Endothelial cell of umbilical vein (primary cell): Measurements from ENCODE around the gene RPL39L. TPM values are rescaled to one million over a fixed set of nuclear protein-coding genes. Genes with fewer than 3 reads are reported as not detected.

Experiments
- BruUV-seq: library from RNA; stranded (reverse); fragments of 400-500 nt; replicated peaks from 2 replicates; lab custom pipeline; 2021; lab: Mats Ljungman, UMichigan
- CTCF ChIA-PET: fragments of 300-600, 350-600 bp; sonication (Branson Sonifier 250); formaldehyde crosslinking; loops from one replicate; lab custom pipeline; 2021; ENCODE audit warnings: antibody characterized with exemption, inconsistent platforms; lab: Charles Lee
- POLR2A ChIA-PET: fragments of 300-600, 350-600 bp; sonication (Branson Sonifier 250); formaldehyde crosslinking; loops from one replicate; lab custom pipeline; 2021; ENCODE audit warnings: antibody characterized with exemption, inconsistent platforms; lab: Charles Lee
- DNase-seq: peaks from one replicate; pipeline ENCODE4 v3.0.0-alpha.2; 2011; ENCODE audit warnings: low read depth, low spot score
- FAIRE-seq: peaks from 2 replicates; lab custom pipeline; 2011; peaks lifted over from hg19 to GRCh38; lab: Jason Lieb, UNC
- H2AFZ ChIP-seq: 2 replicates; pipeline ENCODE4 v1.6.0; 2012; ENCODE audit warnings: low read depth, low read length, control low read depth, inconsistent platforms
- H3K27ac ChIP-seq: 2 replicates; pipeline ENCODE4 v1.5.1; 2011; ENCODE audit warnings: low read depth, mild to moderate bottlenecking, control low read depth, low read length, moderate library complexity; ENCODE audit not compliant: insufficient read depth
- H3K27me3 ChIP-seq, 2 experiments: 2 replicates each; pipeline versions ENCODE4 v1.6.0 to v1.6.1; 2011; ENCODE audit warnings: low read length in 2 of 2, mixed read lengths in 1 of 2; ENCODE audit not compliant: control insufficient read depth in 2 of 2, insufficient read depth in 2 of 2
- H3K36me3 ChIP-seq, 2 experiments: 2 replicates in 1 of 2; 3 replicates in 1 of 2; pipeline ENCODE4 v1.5.1; 2011; ENCODE audit warnings: low read length in 2 of 2, mild to moderate bottlenecking in 1 of 2, moderate library complexity in 1 of 2; ENCODE audit not compliant: control insufficient read depth in 2 of 2, insufficient read depth in 2 of 2; ENCODE audit errors: extremely low read depth in 1 of 2
- H3K4me1 ChIP-seq: 3 replicates; pipeline ENCODE4 v1.5.1; 2011; ENCODE audit warnings: mild to moderate bottlenecking, low read length; ENCODE audit not compliant: control insufficient read depth, insufficient read depth; ENCODE audit errors: extremely low read depth
- H3K4me2 ChIP-seq: 2 replicates; pipeline ENCODE4 v1.6.1; 2011; ENCODE audit warnings: low read length, control low read depth, mixed read lengths; ENCODE audit not compliant: insufficient read depth
- H3K4me3 ChIP-seq, 3 experiments: fragments of 200-600 bp in 1 of 3; sonication (generic), shearing (Covaris generic) in 1 of 3; replicated peaks in 1 of 3; 2 replicates each; pipeline ENCODE4 v1.5.1; 2011 to 2016; ENCODE audit warnings: control low read depth in 3 of 3, low read length in 3 of 3, mild to moderate bottlenecking in 2 of 3, inconsistent platforms in 1 of 3, low read depth in 1 of 3, moderate library complexity in 1 of 3; ENCODE audit not compliant: insufficient read depth in 1 of 3
- H3K79me2 ChIP-seq: 2 replicates; pipeline ENCODE4 v1.6.0; 2012; ENCODE audit warnings: low read length, inconsistent platforms; ENCODE audit not compliant: control insufficient read depth, insufficient read depth
- H3K9ac ChIP-seq: replicated peaks from 2 replicates; pipeline ENCODE3; 2011; ENCODE audit warnings: low read length, control low read depth; ENCODE audit not compliant: insufficient read depth; ENCODE audit errors: extremely low read depth
- H3K9me1 ChIP-seq: replicated peaks from 3 replicates; pipeline ENCODE4 v1.6.0; 2011; ENCODE audit warnings: mild to moderate bottlenecking, low read length; ENCODE audit not compliant: control insufficient read depth, insufficient read depth; ENCODE audit errors: extremely low read depth
- H3K9me3 ChIP-seq: replicated peaks from 2 replicates; pipeline ENCODE4 v1.5.1; 2012; ENCODE audit warnings: low read length, inconsistent platforms; ENCODE audit not compliant: control insufficient read depth, insufficient read depth
- H4K20me1 ChIP-seq: replicated peaks from 2 replicates; pipeline ENCODE3; 2011; ENCODE audit warnings: mild to moderate bottlenecking, low read length; ENCODE audit not compliant: control insufficient read depth, insufficient read depth; ENCODE audit errors: extremely low read depth
- EZH2 ChIP-seq: IDR thresholded peaks from 2 replicates; pipeline ENCODE4 v1.6.1; 2012; ENCODE audit warnings: borderline replicate concordance, low read depth, mild to moderate bottlenecking, moderate library complexity, low read length, inconsistent platforms; ENCODE audit not compliant: severe bottlenecking
- FOS ChIP-seq: IDR thresholded peaks from 2 replicates; pipeline ENCODE4 v1.6.1; 2011; ENCODE audit warnings: mild to moderate bottlenecking, low read length, moderate library complexity, borderline replicate concordance; ENCODE audit not compliant: insufficient read depth
- GATA2 ChIP-seq: IDR thresholded peaks from 2 replicates; pipeline ENCODE4 v1.7.0; 2011; ENCODE audit warnings: low read depth, mild to moderate bottlenecking, moderate library complexity, mixed read lengths, low read length; ENCODE audit not compliant: insufficient read length, insufficient read depth
- JUN ChIP-seq: IDR thresholded peaks from 2 replicates; pipeline ENCODE4 v1.6.1; 2011; ENCODE audit warnings: borderline replicate concordance, low read depth; ENCODE audit not compliant: insufficient read length, insufficient read depth
- MAX ChIP-seq: IDR thresholded peaks from 2 replicates; pipeline ENCODE4 v1.6.1; 2011; ENCODE audit not compliant: insufficient read depth, insufficient read length
- MYC ChIP-seq: IDR thresholded peaks from one replicate; pipeline ENCODE4 v1.6.1; 2011; ENCODE audit warnings: mild to moderate bottlenecking, low read depth, low read length
- POLR2A ChIP-seq: IDR thresholded peaks from 2 replicates; pipeline ENCODE4 v1.6.1; 2012; ENCODE audit warnings: low read depth, mild to moderate bottlenecking, control low read depth, low read length
- POLR2AphosphoS5 ChIP-seq: IDR thresholded peaks from 2 replicates; pipeline ENCODE4 v1.6.1; 2012; ENCODE audit warnings: low read depth, mild to moderate bottlenecking, control low read depth, low read length, moderate library complexity; ENCODE audit not compliant: insufficient read depth
- dilution Hi-C: fragments of 300-500 bp; cut with MboI; formaldehyde crosslinking; loops from one replicate; pipeline ENCODE4 v1.15.0; 2019; ENCODE audit warnings: low sequenced_read_pairs; ENCODE audit not compliant: extremely low pct_ligation_motif_present
- intact Hi-C: fragments of 100-400 bp; cut with micrococcal nuclease; formaldehyde crosslinking; loops from one replicate; pipeline ENCODE4 v1.10.0; 2022
- polyA plus RNA-seq, 4 experiments: library from polyadenylated mRNA; depleted of rRNA in 3 of 4; stranded (reverse) in 3 of 4; unstranded in 1 of 4; fragments of >200 nt; gene quantifications; 2 replicates each; pipeline versions ENCODE4 v1.2.1 to v1.2.3, GENCODE V29; 2011 to 2012; ENCODE audit warnings: missing spikeins in 1 of 4
- total RNA-seq: library from RNA; stranded (reverse); gene quantifications from 2 replicates; pipeline ENCODE4 v1.2.3, GENCODE V29; 2021
- TF ChIP-seq, protein P1 (sequence below), 2 donors: IDR thresholded peaks; 1 replicate in 1 of 2; 2 replicates in 1 of 2; pipeline ENCODE4 v1.5.1; 2011; ENCODE audit warnings: low read length in 2 of 2, mild to moderate bottlenecking in 2 of 2, moderate library complexity in 2 of 2, control low read depth in 1 of 2, inconsistent platforms in 1 of 2, low read depth in 1 of 2; ENCODE audit not compliant: insufficient read depth in 1 of 2; ENCODE audit errors: extremely low read depth in 1 of 2

RPL39L gene
- total and polyA plus RNA-seq, 2 donors (not counting 3 experiments of a cell fraction or from before 2014, with no cell fraction given): 14.3 to 22.3 TPM

DNA sequence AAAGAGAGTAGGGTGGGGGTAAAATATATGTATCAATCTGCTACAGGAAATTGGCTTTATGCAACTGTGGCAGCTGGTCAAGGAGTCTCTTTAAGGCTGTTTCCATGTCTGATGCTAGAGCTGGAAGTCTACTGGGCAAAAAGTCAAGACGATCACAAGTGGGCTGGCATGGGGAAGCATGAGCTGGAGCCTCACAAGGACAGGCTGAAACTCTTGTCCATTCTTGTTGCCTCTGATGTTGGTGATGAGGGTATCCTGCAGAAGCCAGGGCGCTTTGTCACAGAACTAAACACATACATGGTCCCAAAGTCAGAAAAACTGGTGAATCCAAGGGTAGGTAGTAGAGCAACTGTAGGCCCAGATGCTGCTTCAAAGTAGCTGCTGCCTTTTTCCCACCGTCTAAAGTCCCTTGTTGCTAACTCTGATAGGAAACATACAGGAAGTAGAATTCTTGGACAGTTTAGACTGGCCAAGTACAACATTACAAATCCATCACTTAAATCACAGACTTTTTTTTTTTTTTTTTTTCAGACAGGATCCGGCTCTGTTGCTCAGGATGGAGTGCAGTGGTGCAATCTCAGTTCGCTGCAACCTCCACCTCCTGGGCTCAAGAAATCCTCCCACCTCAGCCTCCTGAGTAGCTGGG, 54.2 kb downstream of the RPL39L start:
- no peak overlapping the region for H3K27ac ChIP-seq
- peak overlapping the region; percentile 25 for H2AFZ ChIP-seq
- CTCF ChIA-PET: interaction anchor here (1.1 to 2.3 kb wide), 7 partner anchors 11 to 236 kb away, joined by 3 to 17 read pairs (median 5); partner anchors contain the start of gene RPL39L
- no peaks in the 10 kb centered on the region for H3K36me3 ChIP-seq
- no peaks in the 10 kb centered on the region for H3K79me2 ChIP-seq
- no peak overlapping the region for H3K9ac ChIP-seq
- TF ChIP-seq JUN: no peak
- TF ChIP-seq POLR2AphosphoS5: no peak
- TF ChIP-seq GATA2: no peak
- no peak for TF ChIP-seq POLR2A
- TF ChIP-seq EZH2: no peak
- TF ChIP-seq MAX: no peak
- no peak for TF ChIP-seq MYC
- no peak for TF ChIP-seq FOS
- TF ChIP-seq, protein P1, sequence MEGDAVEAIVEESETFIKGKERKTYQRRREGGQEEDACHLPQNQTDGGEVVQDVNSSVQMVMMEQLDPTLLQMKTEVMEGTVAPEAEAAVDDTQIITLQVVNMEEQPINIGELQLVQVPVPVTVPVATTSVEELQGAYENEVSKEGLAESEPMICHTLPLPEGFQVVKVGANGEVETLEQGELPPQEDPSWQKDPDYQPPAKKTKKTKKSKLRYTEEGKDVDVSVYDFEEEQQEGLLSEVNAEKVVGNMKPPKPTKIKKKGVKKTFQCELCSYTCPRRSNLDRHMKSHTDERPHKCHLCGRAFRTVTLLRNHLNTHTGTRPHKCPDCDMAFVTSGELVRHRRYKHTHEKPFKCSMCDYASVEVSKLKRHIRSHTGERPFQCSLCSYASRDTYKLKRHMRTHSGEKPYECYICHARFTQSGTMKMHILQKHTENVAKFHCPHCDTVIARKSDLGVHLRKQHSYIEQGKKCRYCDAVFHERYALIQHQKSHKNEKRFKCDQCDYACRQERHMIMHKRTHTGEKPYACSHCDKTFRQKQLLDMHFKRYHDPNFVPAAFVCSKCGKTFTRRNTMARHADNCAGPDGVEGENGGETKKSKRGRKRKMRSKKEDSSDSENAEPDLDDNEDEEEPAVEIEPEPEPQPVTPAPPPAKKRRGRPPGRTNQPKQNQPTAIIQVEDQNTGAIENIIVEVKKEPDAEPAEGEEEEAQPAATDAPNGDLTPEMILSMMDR (IDR thresholded peaks at IDR 0.05; ENCODE audit: extremely low read depth in 1 of 2, insufficient read depth in 1 of 2, low read depth in 1 of 2, low read length in 2 of 2): no peak
- FAIRE-seq (no peak), DNase-seq (peak; percentile 60)
- intact Hi-C loops: loop anchor here (1.0 to 10.0 kb wide), 3 partner anchors 44 to 980 kb away; partner anchors contain the start of gene ETV5
- H3K4me3 ChIP-seq: no peak overlapping the region
- peaks cover 14% of the 10 kb centered on the region for H3K4me1 ChIP-seq
- H3K9me1 ChIP-seq: no peaks in the 10 kb centered on the region
- POLR2A ChIA-PET: interaction anchor here (0.6 kb wide), 1 partner anchor 63 kb away, joined by 3 read pairs; no protein-coding TSS in a partner anchor
- dilution Hi-C loops: no loop called here
- no peak overlapping the region for H3K4me2 ChIP-seq
- BruUV-seq: no TSS peak
- no peaks in the 10 kb centered on the region for H3K27me3 ChIP-seq
- no peaks in the 10 kb centered on the region for H3K9me3 ChIP-seq
- no peaks in the 10 kb centered on the region for H4K20me1 ChIP-seq
